HUES6 (cell line): Measurements from ENCODE around the gene PDPK1.
"Not testable (repeated sequence)": the region's sequence is repeated elsewhere in the genome, so short reads cannot be mapped to it uniquely, and the experiment has no call there.

Source experiments
- H3K27ac ChIP-seq: 2 replicates; pipeline ENCODE4 v1.7.0; 2013; ENCODE audit warnings: low read depth, mild to moderate bottlenecking, low read length, inconsistent platforms
- H3K27me3 ChIP-seq: 2 replicates; pipeline ENCODE4 v1.6.1; 2013; ENCODE audit warnings: low read length; ENCODE audit not compliant: control insufficient read depth, insufficient read depth
- H3K36me3 ChIP-seq: 2 replicates; pipeline ENCODE4 v1.6.1; 2013; ENCODE audit warnings: low read length; ENCODE audit not compliant: control insufficient read depth, insufficient read depth
- H3K4me1 ChIP-seq: 2 replicates; pipeline ENCODE4 v1.6.1; 2013; ENCODE audit warnings: low read length; ENCODE audit not compliant: control insufficient read depth, insufficient read depth
- H3K4me3 ChIP-seq: 2 replicates; pipeline ENCODE4 v1.5.1; 2013; ENCODE audit warnings: low read depth, low read length
- H3K9ac ChIP-seq: one replicate; pipeline ENCODE4 v1.6.1; 2013; ENCODE audit warnings: mild to moderate bottlenecking, low read length
- H3K9me3 ChIP-seq: 2 replicates; pipeline ENCODE4 v1.6.1; 2013; ENCODE audit warnings: low read depth, low read length; ENCODE audit not compliant: control insufficient read depth, insufficient read depth

The PDPK1 gene

GRCh38 chr16:2639722-2640072, 101.9 kb downstream of the PDPK1 start:
- H3K27ac ChIP-seq, H3K4me3 ChIP-seq: not testable (repeated sequence)

GRCh38 chr16:2642561-2642960, 104.7 kb downstream of the PDPK1 start:
- not testable (repeated sequence) for H3K9ac ChIP-seq, H3K9me3 ChIP-seq, H3K4me1 ChIP-seq, H3K27ac ChIP-seq, H3K36me3 ChIP-seq, H3K27me3 ChIP-seq, H3K4me3 ChIP-seq

More at GRCh38 chr16:2639722-2640072, 101.9 kb downstream of the PDPK1 start:
- H3K9me3 ChIP-seq, H3K27me3 ChIP-seq, H3K4me1 ChIP-seq, H3K36me3 ChIP-seq, H3K9ac ChIP-seq: not testable (repeated sequence)

- H3K36me3 ChIP-seq, H3K27ac ChIP-seq, H3K27me3 ChIP-seq, H3K9ac ChIP-seq, H3K4me1 ChIP-seq, H3K9me3 ChIP-seq, H3K4me3 ChIP-seq: not testable (repeated sequence)
Observed at GRCh38 chr16:2644754-2645453, 107.1 kb downstream of the PDPK1 start.

GRCh38 chr16:2651268-2651871, 113.5 kb downstream of the PDPK1 start:
- not testable (repeated sequence) for H3K27me3 ChIP-seq, H3K9ac ChIP-seq, H3K9me3 ChIP-seq, H3K4me1 ChIP-seq, H3K27ac ChIP-seq, H3K36me3 ChIP-seq, H3K4me3 ChIP-seq
